Measurements from ENCODE around the gene RGS11. TPM values are rescaled to one million over a fixed set of nuclear protein-coding genes. Genes with fewer than 3 reads are reported as not detected.

Gene RGS11
- total and polyA plus RNA-seq, 2 of the 4 experiments (the other 2 are of a cell fraction) = under 0.01 to 0.48 TPM

DNA sequence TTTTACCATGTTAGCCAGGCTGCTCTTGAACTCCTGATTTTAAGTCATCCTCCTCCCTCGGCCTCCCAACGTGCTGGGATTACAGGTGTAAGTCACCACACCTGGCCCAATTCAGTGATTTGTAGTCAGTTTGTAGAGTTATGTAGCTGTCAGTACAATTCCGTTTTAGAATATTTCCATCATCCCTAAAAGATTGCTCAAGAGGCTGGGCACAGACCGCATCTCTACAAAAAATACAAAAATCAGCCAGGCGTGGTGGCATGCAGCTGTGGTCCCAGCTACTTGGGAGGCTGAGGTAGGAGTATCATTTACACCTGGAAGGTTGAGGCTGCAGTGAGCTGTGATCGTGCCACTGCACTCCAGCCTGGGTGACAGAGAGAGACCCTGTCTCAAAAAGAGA, 20.6 kb downstream of the RGS11 start:
- CTCF ChIA-PET = no interaction called here
- BruUV-seq (replicated peaks) = no TSS peak
- Histone ChIP-seq H2BK20ac (ENCODE audit: low read depth, low read length) (no peak overlapping the region), H3K4me1 (ENCODE audit: control insufficient read depth, insufficient read depth, low read length) (no peaks in the 10 kb centered on the region), H3K27me3 (ENCODE audit: control insufficient read depth, insufficient read depth, low read length) (no peaks in the 10 kb centered on the region), H3K9me3 (ENCODE audit: control insufficient read depth, insufficient read depth, low read length) (no peaks in the 10 kb centered on the region), H3K4ac (ENCODE audit: low read depth, low read length) (no peak overlapping the region), H3K56ac (ENCODE audit: extremely low read depth, insufficient read depth, low read length) (no peak overlapping the region), H2AK9ac (replicated peaks; ENCODE audit: low read depth, low read length, poor library complexity) (no peak overlapping the region), H2AFZ (replicated peaks; ENCODE audit: low read length, poor library complexity) (no peak overlapping the region), H2AK5ac (ENCODE audit: low read depth, low read length) (no peak overlapping the region), H3K9ac (ENCODE audit: low read depth, low read length) (no peak overlapping the region), H3K14ac (replicated peaks; ENCODE audit: low read depth, low read length) (no peak overlapping the region), H3K23ac (ENCODE audit: low read depth, low read length) (no peak overlapping the region), H3K27ac (ENCODE audit: insufficient read depth, low read length) (no peak overlapping the region), H4K5ac (ENCODE audit: low read depth, low read length) (no peak overlapping the region), H3K79me1 (ENCODE audit: low read depth in 1 of 2, low read length in 2 of 2) (no peaks in the 10 kb centered on the region), H3K4me2 (ENCODE audit: low read depth, low read length) (no peak overlapping the region), H4K20me1 (ENCODE audit: insufficient read depth, low read length) (no peaks in the 10 kb centered on the region), H2BK15ac (ENCODE audit: low read depth, low read length) (no peak overlapping the region), H3K4me3 (ENCODE audit: insufficient read depth, low read depth, low read length) (no peak overlapping the region), H4K91ac (ENCODE audit: insufficient read depth, low read depth, low read length) (no peak overlapping the region), H3K36me3 (ENCODE audit: control insufficient read depth, insufficient read depth, low read length) (peaks cover 27% of the 10 kb centered on the region), H3K18ac (ENCODE audit: low read depth, low read length) (no peak overlapping the region), H3K9me1 (ENCODE audit: insufficient read depth, low read length) (no peaks in the 10 kb centered on the region), H2BK120ac (ENCODE audit: low read depth, low read length) (no peak overlapping the region), H4K8ac (ENCODE audit: low read depth in 2 of 2, low read length in 2 of 2) (no peak overlapping the region), H2BK5ac (ENCODE audit: low read depth, low read length, poor library complexity, severe bottlenecking) (no peak overlapping the region)
- in situ Hi-C loops (cut with MboI; ENCODE audit: low sequenced_read_pairs) = no loop called here
- dilution Hi-C loops (cut with HindIII; ENCODE audit: low sequenced_read_pairs, unreplicated experiment) = no loop called here
- ATAC-seq (ENCODE audit: low read depth) (no peak), DNase-seq (no peak)
- POLR2A ChIA-PET (ENCODE audit: unreplicated experiment) = no interaction called here
- no CpG with 5 or more reads among the region's 6 CpGs for WGBS, 2 experiments (ENCODE audit: extremely low coverage in 2 of 2, insufficient read length in 1 of 2)
- no peak for TF ChIP-seq RCOR1 (IDR thresholded peaks at IDR 0.05; ENCODE audit: insufficient replicate concordance, low read length)
- no peak for TF ChIP-seq RAD21 (IDR thresholded peaks at IDR 0.05; ENCODE audit: low read length)
- TF ChIP-seq CEBPB (IDR thresholded peaks at IDR 0.05; ENCODE audit: low read depth, low read length) = no peak
- TF ChIP-seq MAZ (IDR thresholded peaks at IDR 0.05; ENCODE audit: borderline replicate concordance, low read depth, low read length) = no peak
- TF ChIP-seq NFE2L2 (IDR thresholded peaks at IDR 0.05; ENCODE audit: low read depth, low read length) = no peak
- intact Hi-C loops (cut with micrococcal nuclease) = no loop called here
